Osteocyte (in vitro differentiated cells): ENCODE data around the gene KLF6. TPM values are rescaled to one million over a fixed set of nuclear protein-coding genes. Genes with fewer than 3 reads are reported as not detected.

Experiments
- DNase-seq: peaks from one replicate; pipeline ENCODE4 v3.0.0; 2021; ENCODE audit warnings: mixed read lengths; ENCODE audit not compliant: unreplicated experiment; ENCODE audit errors: extremely low spot score
- H3K27ac Mint-ChIP-seq: one replicate; pipeline ENCODE4 v1.8.0; 2021; ENCODE audit warnings: mild to moderate bottlenecking, mixed read lengths; ENCODE audit not compliant: unreplicated experiment
- H3K27me3 Mint-ChIP-seq: one replicate; pipeline ENCODE4 v1.8.0; 2021; ENCODE audit warnings: mixed read lengths; ENCODE audit not compliant: unreplicated experiment
- H3K36me3 Mint-ChIP-seq: one replicate; pipeline ENCODE4 v1.8.0; 2021; ENCODE audit warnings: mixed read lengths; ENCODE audit not compliant: unreplicated experiment
- H3K4me1 Mint-ChIP-seq: one replicate; pipeline ENCODE4 v1.8.0; 2021; ENCODE audit warnings: mixed read lengths; ENCODE audit not compliant: unreplicated experiment
- H3K4me3 Mint-ChIP-seq: one replicate; pipeline ENCODE4 v1.8.0; 2021; ENCODE audit warnings: mild to moderate bottlenecking, moderate library complexity, mixed read lengths; ENCODE audit not compliant: unreplicated experiment
- H3K9me3 Mint-ChIP-seq: one replicate; pipeline ENCODE4 v1.8.0; 2021; ENCODE audit warnings: mixed read lengths; ENCODE audit not compliant: unreplicated experiment
- total RNA-seq: library from RNA; stranded (reverse); gene quantifications from 2 replicates; pipeline ENCODE4 v1.2.1, GENCODE V29; 2021
- TF ChIP-seq, protein P1 (sequence below): fragments of 200-600 bp; sonication (generic); IDR thresholded peaks from 2 replicates; pipeline ENCODE4 v1.5.0; 2021; ENCODE audit warnings: antibody characterized with exemption, mild to moderate bottlenecking, moderate library complexity

Gene KLF6
- total RNA-seq, 1 donor from 2014 or later: 341 TPM

DNA sequence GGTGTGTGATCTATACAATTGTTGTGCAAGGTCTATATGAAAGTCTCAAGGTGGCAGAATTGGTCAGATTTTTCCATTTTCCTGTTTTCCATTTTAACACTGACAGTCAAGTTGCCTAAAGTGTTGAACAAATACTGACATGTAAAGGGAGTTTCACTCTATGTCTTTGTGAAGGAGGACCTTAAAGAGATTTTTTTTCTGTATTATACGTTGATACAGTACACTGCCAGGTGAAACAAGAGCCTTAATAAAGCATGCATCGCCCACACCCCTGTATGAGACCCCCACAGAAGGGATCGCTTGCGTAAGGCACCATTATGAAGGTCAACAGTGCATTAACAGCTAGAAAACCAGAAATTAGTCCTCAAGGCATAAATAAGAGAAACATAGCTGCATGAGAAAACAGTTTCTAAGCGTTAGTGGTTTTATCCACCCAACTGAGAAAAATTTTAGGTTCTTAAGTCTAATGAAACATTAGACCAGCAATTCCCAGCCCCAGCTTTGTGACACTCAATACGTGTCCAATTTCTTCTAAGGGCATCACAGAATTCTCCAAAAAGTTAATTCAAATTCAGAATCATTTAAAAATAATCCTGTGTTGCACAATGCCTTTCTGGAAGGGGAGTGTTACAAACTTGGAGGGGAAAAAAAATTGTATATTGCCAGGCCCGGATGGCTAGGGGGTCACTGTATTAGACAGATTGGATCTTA is 6.9 kb downstream of the KLF6 start:
- DNase-seq: peak; percentile 42
- Mint-ChIP-seq H3K4me1 (peaks cover 70% of the 10 kb centered on the region), H3K36me3 (peaks cover 76% of the 10 kb centered on the region), H3K4me3 (peak overlapping the region; percentile 97), H3K9me3 (no peaks in the 10 kb centered on the region), H3K27me3 (no peaks in the 10 kb centered on the region), H3K27ac (peak overlapping the region; percentile 99)
- TF ChIP-seq, protein P1, sequence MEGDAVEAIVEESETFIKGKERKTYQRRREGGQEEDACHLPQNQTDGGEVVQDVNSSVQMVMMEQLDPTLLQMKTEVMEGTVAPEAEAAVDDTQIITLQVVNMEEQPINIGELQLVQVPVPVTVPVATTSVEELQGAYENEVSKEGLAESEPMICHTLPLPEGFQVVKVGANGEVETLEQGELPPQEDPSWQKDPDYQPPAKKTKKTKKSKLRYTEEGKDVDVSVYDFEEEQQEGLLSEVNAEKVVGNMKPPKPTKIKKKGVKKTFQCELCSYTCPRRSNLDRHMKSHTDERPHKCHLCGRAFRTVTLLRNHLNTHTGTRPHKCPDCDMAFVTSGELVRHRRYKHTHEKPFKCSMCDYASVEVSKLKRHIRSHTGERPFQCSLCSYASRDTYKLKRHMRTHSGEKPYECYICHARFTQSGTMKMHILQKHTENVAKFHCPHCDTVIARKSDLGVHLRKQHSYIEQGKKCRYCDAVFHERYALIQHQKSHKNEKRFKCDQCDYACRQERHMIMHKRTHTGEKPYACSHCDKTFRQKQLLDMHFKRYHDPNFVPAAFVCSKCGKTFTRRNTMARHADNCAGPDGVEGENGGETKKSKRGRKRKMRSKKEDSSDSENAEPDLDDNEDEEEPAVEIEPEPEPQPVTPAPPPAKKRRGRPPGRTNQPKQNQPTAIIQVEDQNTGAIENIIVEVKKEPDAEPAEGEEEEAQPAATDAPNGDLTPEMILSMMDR: no peak

DNA sequence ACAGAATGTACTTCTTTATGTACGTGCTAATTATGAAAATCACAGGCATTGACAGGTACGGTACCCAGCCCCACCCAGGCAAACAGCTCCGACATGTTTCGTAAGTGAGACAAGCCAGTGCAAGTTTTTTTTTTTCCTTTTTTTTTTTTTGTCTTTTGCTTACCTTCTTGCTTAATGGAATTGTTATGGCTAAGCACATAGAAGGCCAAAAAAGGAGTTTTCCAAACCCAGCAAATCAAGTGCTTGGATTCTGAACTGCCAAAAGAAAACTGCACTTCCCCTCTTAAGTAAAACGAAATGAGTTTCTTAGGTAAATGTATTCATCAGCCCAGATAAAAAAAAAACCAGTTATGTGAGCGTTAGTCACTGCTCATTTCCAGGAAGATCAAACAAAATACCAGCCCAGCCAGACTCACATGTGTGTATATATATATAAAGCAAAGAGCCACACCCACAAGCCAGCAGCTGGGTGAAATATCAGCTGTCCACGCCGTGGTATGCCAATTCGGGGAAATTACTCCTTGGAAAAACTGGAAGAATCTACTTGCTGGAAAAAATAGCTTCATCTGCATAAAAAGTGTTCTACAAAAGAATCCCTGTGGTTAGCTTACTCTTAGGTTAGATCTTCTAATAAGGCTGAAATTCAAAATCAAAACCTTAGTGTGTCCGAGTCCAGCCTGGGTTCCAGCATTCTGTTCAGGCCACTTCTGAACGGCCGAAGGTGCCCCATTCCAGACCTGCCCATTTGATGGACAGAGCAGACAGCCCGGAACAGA is 8.0 kb downstream of the KLF6 start:
- TF ChIP-seq, protein P1: no peak
- Mint-ChIP-seq H3K27ac (peak overlapping the region; percentile 93), H3K9me3 (no peaks in the 10 kb centered on the region), H3K27me3 (no peaks in the 10 kb centered on the region), H3K36me3 (peaks cover 64% of the 10 kb centered on the region), H3K4me1 (peaks cover 69% of the 10 kb centered on the region), H3K4me3 (peak overlapping the region; percentile 41)
- peak; percentile 84 for DNase-seq

DNA sequence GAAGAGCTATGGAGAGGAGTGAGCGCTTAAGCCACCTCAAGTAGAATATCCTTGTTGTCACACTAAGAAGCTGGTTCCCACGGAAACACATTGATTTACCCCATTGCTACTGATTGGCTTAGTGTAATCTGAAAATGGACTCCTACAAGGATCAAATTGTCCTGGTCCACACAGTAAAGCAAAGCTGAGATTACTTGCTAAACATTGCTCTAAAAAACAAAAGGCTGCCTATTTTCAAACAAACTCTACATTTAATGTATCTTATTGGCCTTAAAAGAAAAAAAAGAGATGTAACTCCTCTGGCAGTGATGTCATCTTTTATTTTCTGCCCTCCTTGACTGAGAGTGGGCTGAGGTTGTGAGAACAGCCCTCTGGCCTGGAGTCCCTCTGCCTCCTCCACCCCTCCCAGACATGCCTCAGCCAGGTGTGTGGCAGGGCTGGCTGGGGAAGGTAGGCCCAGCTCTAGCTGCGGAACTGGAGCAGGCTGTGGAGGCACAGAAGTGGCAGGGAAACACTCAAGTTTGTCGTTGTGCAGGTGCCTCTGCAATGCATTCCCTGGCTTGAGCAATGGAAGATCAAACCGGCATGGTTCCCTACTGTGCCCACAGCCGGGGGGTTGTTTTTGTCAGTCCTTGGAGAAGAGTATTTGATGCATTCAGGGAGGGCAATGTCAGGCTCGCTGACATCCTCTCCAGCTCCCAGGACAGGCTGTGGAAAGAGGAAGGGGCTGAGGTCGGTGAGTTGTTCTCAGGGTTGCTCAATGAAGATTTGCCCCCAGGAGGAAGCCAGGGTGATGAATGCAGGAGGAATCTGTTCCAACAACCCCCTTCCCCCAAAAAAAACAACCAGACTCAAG is 9.1 kb downstream of the KLF6 start:
- Mint-ChIP-seq H3K4me1 (peaks cover 58% of the 10 kb centered on the region), H3K27me3 (no peaks in the 10 kb centered on the region), H3K4me3 (peak overlapping the region; percentile 58), H3K27ac (peak overlapping the region; percentile 93), H3K9me3 (no peaks in the 10 kb centered on the region), H3K36me3 (peaks cover 53% of the 10 kb centered on the region)
- DNase-seq: peak; percentile 84
- TF ChIP-seq, protein P1: no peak

DNA sequence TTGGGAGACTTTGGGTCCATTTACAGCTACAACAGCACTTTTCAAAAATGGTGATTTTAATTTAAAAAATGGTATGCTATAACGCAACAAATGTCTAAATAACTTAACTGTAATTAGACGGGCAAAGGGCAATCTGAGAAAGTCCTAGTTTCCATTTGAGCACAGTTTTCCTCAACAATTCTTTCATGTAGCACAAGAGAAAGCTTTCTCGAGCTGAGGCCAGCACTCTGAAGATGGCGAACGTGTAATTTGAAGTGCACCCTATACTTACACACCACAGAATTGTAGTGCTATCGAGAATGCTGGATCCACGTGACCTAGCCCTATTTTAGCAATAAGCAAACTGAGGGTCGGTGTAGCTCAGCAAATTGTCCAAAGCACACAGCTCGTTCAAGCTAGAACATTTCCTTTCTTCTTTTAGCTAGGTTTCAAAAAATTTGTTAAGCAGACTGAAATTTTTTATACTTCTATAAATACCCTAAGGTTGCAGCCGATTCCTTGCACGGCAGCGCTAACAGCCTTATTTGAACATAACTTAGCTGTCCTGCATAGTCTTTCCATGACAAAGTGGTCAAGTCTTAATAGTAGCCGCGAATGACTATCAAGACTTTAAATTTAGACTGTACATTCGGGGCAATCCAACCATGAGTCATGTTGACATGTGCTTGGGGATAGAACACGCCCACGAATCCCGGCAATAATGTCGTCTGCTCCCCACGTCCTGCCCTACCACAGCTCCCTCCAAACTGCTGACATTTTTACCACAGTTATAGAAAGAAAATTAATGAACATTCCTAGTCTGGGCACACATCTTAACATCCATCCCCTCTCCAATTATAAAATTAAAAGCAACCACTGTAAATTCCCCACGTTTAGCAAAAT is 10.0 kb downstream of the KLF6 start:
- no peaks in the 10 kb centered on the region for H3K9me3 Mint-ChIP-seq
- TF ChIP-seq, protein P1: no peak
- peaks cover 50% of the 10 kb centered on the region for H3K4me1 Mint-ChIP-seq
- peak overlapping the region; percentile 7 for H3K4me3 Mint-ChIP-seq
- H3K36me3 Mint-ChIP-seq: peaks cover 46% of the 10 kb centered on the region
- H3K27ac Mint-ChIP-seq: peak overlapping the region; percentile 93
- no peaks in the 10 kb centered on the region for H3K27me3 Mint-ChIP-seq
- DNase-seq: peak; percentile 59
